ENCODE data around the gene AUTS2. TPM values are rescaled to one million over a fixed set of nuclear protein-coding genes. Genes with fewer than 3 reads are reported as not detected.

Gene AUTS2
- total and polyA plus RNA-seq, 2 experiments from 2014 or later, result 32.0 to 91.0 TPM

DNA sequence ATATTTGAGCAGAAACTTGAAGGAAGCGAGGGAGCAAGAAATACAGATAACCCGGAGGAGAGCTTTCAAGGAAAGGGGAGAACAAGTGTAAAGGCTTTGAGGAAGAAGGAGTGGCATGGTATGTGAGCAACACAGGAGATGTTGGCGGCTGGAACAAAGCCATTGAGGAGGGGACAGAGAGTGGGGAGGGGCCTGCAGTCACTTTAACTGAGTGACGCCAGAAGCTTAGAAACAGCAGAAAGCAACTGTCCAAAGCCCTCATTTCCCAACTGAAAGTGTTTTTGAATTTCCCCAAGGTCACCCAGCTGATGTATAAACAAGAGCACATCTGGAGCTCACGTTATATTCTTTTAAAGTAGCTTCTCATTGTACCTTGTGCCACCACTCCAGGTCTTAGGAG is 19.1 kb downstream of the AUTS2 start:
- Mint-ChIP-seq H3K9me3 (no peaks in the 10 kb centered on the region), H3K27me3 (ENCODE audit: insufficient read depth, low read depth, poor library complexity) (peaks cover 100% of the 10 kb centered on the region), H3K4me1 (peaks cover 58% of the 10 kb centered on the region), H3K36me3 (ENCODE audit: low read depth) (no peaks in the 10 kb centered on the region), H3K4me3 (no peak overlapping the region), H3K27ac (no peak overlapping the region)
- Histone ChIP-seq H3K4me3 (no peak overlapping the region), H3F3A (replicated peaks; ENCODE audit: low read depth) (no peaks in the 10 kb centered on the region), H3K9me2 (ENCODE audit: insufficient read depth) (no peaks in the 10 kb centered on the region), H2AFZ (no peak overlapping the region), H3K27me3 (ENCODE audit: insufficient read depth) (peaks cover 100% of the 10 kb centered on the region), H3K36me3 (ENCODE audit: insufficient read depth) (no peaks in the 10 kb centered on the region), H3K27ac (ENCODE audit: low read depth) (no peak overlapping the region), H4K20me1 (replicated peaks; ENCODE audit: insufficient read depth) (peaks cover 75% of the 10 kb centered on the region), H3K79me2 (replicated peaks; ENCODE audit: insufficient read depth) (peaks cover 9% of the 10 kb centered on the region), H3K4me2 (no peak overlapping the region), H3K4me1 (ENCODE audit: insufficient read depth) (peaks cover 49% of the 10 kb centered on the region)
- DNase-seq (ENCODE audit: low spot score) (peak; percentile 58), ATAC-seq (peak; percentile 47)
- TF ChIP-seq ZNF114 (CRISPR knock-in tag; IDR thresholded peaks at IDR 0.05) (no peak), CREB1 (CRISPR knock-in tag; IDR thresholded peaks at IDR 0.05; ENCODE audit: low read depth) (no peak), JUNB (IDR thresholded peaks at IDR 0.05; ENCODE audit: unreplicated experiment) (no peak)
- TF ChIP-seq, protein P1, sequence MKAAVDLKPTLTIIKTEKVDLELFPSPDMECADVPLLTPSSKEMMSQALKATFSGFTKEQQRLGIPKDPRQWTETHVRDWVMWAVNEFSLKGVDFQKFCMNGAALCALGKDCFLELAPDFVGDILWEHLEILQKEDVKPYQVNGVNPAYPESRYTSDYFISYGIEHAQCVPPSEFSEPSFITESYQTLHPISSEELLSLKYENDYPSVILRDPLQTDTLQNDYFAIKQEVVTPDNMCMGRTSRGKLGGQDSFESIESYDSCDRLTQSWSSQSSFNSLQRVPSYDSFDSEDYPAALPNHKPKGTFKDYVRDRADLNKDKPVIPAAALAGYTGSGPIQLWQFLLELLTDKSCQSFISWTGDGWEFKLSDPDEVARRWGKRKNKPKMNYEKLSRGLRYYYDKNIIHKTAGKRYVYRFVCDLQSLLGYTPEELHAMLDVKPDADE (IDR thresholded peaks at IDR 0.05), result no peak
- TF ChIP-seq, protein P2, sequence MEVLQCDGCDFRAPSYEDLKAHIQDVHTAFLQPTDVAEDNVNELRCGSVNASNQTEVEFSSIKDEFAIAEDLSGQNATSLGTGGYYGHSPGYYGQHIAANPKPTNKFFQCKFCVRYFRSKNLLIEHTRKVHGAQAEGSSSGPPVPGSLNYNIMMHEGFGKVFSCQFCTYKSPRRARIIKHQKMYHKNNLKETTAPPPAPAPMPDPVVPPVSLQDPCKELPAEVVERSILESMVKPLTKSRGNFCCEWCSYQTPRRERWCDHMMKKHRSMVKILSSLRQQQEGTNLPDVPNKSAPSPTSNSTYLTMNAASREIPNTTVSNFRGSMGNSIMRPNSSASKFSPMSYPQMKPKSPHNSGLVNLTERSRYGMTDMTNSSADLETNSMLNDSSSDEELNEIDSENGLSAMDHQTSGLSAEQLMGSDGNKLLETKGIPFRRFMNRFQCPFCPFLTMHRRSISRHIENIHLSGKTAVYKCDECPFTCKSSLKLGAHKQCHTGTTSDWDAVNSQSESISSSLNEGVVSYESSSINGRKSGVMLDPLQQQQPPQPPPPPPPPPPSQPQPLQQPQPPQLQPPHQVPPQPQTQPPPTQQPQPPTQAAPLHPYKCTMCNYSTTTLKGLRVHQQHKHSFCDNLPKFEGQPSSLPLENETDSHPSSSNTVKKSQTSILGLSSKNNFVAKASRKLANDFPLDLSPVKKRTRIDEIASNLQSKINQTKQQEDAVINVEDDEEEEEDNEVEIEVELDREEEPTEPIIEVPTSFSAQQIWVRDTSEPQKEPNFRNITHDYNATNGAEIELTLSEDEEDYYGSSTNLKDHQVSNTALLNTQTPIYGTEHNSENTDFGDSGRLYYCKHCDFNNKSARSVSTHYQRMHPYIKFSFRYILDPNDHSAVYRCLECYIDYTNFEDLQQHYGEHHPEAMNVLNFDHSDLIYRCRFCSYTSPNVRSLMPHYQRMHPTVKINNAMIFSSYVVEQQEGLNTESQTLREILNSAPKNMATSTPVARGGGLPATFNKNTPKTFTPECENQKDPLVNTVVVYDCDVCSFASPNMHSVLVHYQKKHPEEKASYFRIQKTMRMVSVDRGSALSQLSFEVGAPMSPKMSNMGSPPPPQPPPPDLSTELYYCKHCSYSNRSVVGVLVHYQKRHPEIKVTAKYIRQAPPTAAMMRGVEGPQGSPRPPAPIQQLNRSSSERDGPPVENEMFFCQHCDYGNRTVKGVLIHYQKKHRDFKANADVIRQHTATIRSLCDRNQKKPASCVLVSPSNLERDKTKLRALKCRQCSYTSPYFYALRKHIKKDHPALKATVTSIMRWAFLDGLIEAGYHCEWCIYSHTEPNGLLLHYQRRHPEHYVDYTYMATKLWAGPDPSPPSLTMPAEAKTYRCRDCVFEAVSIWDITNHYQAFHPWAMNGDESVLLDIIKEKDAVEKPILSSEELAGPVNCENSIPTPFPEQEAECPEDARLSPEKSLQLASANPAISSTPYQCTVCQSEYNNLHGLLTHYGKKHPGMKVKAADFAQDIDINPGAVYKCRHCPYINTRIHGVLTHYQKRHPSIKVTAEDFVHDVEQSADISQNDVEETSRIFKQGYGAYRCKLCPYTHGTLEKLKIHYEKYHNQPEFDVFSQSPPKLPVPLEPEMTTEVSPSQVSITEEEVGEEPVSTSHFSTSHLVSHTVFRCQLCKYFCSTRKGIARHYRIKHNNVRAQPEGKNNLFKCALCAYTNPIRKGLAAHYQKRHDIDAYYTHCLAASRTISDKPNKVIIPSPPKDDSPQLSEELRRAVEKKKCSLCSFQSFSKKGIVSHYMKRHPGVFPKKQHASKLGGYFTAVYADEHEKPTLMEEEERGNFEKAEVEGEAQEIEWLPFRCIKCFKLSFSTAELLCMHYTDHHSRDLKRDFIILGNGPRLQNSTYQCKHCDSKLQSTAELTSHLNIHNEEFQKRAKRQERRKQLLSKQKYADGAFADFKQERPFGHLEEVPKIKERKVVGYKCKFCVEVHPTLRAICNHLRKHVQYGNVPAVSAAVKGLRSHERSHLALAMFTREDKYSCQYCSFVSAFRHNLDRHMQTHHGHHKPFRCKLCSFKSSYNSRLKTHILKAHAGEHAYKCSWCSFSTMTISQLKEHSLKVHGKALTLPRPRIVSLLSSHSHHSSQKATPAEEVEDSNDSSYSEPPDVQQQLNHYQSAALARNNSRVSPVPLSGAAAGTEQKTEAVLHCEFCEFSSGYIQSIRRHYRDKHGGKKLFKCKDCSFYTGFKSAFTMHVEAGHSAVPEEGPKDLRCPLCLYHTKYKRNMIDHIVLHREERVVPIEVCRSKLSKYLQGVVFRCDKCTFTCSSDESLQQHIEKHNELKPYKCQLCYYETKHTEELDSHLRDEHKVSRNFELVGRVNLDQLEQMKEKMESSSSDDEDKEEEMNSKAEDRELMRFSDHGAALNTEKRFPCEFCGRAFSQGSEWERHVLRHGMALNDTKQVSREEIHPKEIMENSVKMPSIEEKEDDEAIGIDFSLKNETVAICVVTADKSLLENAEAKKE (CRISPR knock-in tag; IDR thresholded peaks at IDR 0.05), result no peak

DNA sequence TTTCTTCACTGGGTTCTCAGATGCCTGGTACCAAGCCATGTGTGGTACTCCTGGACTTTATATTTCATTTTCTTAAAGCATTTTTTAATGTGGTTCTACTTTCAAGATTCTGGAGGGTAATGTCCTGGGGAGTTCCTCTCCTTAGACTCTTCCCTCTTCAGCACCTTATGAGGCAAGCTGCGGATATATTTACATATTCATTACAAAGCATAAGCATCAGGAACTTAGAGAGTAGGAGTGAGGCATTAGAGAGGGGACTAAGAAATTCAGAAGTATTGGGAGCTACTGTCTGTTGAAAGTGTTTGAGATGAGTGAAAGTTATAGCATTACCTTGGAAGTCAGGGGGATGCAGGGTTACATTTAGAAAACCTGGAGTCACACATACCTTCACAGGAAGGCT is 20.8 kb downstream of the AUTS2 start:
- Histone ChIP-seq H2AFZ (no peak overlapping the region), H3K27ac (ENCODE audit: low read depth) (no peak overlapping the region), H3K4me3 (no peak overlapping the region), H3K36me3 (ENCODE audit: insufficient read depth) (no peaks in the 10 kb centered on the region), H3F3A (replicated peaks; ENCODE audit: low read depth) (no peaks in the 10 kb centered on the region), H3K4me1 (ENCODE audit: insufficient read depth) (peaks cover 39% of the 10 kb centered on the region), H3K9me2 (ENCODE audit: insufficient read depth) (no peaks in the 10 kb centered on the region), H3K79me2 (replicated peaks; ENCODE audit: insufficient read depth) (peaks cover 9% of the 10 kb centered on the region), H3K27me3 (ENCODE audit: insufficient read depth) (peaks cover 100% of the 10 kb centered on the region), H4K20me1 (replicated peaks; ENCODE audit: insufficient read depth) (peaks cover 70% of the 10 kb centered on the region), H3K4me2 (peak overlapping the region; percentile 35; the same call in 1 of the 2 replicates)
- TF ChIP-seq NANOG (IDR thresholded peaks at IDR 0.05; ENCODE audit: borderline replicate concordance) (no peak), JUNB (IDR thresholded peaks at IDR 0.05; ENCODE audit: unreplicated experiment) (no peak)
- no peak overlapping the region for H3K27ac Mint-ChIP-seq
- peaks cover 100% of the 10 kb centered on the region for H3K27me3 Mint-ChIP-seq (ENCODE audit: insufficient read depth, low read depth, poor library complexity)
- no peaks in the 10 kb centered on the region for H3K9me3 Mint-ChIP-seq
- no peaks in the 10 kb centered on the region for H3K36me3 Mint-ChIP-seq (ENCODE audit: low read depth)
- peaks cover 46% of the 10 kb centered on the region for H3K4me1 Mint-ChIP-seq
- DNase-seq (ENCODE audit: low spot score) (no peak), ATAC-seq (peak; percentile 19; the same call in 1 of the 3 replicates)
- H3K4me3 Mint-ChIP-seq, result no peak overlapping the region

Data from GM23338 (cell line).